GM12892 (cell line): ENCODE data around the gene CCNYL1.

Source experiments
- POLR2A ChIP-seq: IDR thresholded peaks from 2 replicates; pipeline ENCODE4 v1.6.1; 2011; ENCODE audit warnings: low read depth, low read length, control low read depth
- POLR2AphosphoS5 ChIP-seq: IDR thresholded peaks from 2 replicates; pipeline ENCODE4 v1.6.1; 2011; ENCODE audit warnings: low read depth, low read length, control low read depth
- TAF1 ChIP-seq: IDR thresholded peaks from 2 replicates; pipeline ENCODE4 v1.6.1; 2011; ENCODE audit warnings: low read depth, mild to moderate bottlenecking, control low read depth, low read length, borderline replicate concordance

DNA sequence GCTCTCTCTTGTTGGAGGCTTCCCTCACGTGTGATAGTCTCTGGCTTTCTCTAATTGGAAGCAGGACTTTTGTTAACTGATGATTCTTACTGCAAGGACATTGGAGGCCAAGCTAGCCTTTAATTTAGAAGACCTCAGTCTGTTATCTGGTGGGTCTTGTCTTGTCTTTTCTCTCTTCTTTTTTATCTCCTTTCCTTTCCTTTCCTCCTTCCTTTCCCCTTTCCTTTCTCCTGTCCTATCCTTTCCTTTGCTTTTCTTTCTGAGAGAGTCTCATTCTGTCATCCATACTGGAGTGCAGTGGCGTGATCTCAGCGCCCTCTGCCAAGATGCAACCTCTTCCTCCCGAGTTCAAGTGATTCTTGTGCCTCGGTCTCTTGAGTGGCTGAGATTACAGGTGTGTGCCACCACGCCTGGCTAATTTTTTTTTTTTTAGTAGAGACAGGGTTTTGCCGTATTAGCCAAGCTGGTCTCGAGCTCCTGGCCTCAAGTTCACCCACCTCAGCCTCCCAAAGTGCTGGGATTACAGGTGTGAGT, 18.1 kb downstream of the CCNYL1 start:
- TF ChIP-seq POLR2A: no peak
- TF ChIP-seq POLR2AphosphoS5: no peak
- no peak for TF ChIP-seq TAF1
